ENCODE results near the gene TCEAL8. TPM values are rescaled to one million over a fixed set of nuclear protein-coding genes. Genes with fewer than 3 reads are reported as not detected.

TCEAL8 gene
- total RNA-seq, 1 donor = 130 TPM

- Histone ChIP-seq H3K27me3 (ENCODE audit: insufficient read depth, low read length) (no peaks in the 10 kb centered on the region), H2AFZ (ENCODE audit: low read length) (peak overlapping the region; percentile 74), H3K27ac (ENCODE audit: low read depth, low read length) (no peak overlapping the region), H3K9me3 (ENCODE audit: low read depth, low read length) (no peaks in the 10 kb centered on the region), H3K4me1 (ENCODE audit: insufficient read depth, low read length) (no peaks in the 10 kb centered on the region), H3K4me3 (ENCODE audit: insufficient read depth, low read length) (peak overlapping the region; percentile 77), H3K79me2 (ENCODE audit: insufficient read depth, low read length) (no peaks in the 10 kb centered on the region), H3K36me3 (ENCODE audit: insufficient read depth, low read length) (no peaks in the 10 kb centered on the region), H3K4me2 (ENCODE audit: insufficient read depth, low read length) (peak overlapping the region; percentile 76), H4K20me1 (ENCODE audit: insufficient read depth, low read length) (no peaks in the 10 kb centered on the region)
- TF ChIP-seq, protein P1, sequence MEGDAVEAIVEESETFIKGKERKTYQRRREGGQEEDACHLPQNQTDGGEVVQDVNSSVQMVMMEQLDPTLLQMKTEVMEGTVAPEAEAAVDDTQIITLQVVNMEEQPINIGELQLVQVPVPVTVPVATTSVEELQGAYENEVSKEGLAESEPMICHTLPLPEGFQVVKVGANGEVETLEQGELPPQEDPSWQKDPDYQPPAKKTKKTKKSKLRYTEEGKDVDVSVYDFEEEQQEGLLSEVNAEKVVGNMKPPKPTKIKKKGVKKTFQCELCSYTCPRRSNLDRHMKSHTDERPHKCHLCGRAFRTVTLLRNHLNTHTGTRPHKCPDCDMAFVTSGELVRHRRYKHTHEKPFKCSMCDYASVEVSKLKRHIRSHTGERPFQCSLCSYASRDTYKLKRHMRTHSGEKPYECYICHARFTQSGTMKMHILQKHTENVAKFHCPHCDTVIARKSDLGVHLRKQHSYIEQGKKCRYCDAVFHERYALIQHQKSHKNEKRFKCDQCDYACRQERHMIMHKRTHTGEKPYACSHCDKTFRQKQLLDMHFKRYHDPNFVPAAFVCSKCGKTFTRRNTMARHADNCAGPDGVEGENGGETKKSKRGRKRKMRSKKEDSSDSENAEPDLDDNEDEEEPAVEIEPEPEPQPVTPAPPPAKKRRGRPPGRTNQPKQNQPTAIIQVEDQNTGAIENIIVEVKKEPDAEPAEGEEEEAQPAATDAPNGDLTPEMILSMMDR (IDR thresholded peaks at IDR 0.05; ENCODE audit: extremely low read depth, low read depth, low read length) = no peak
- DNase-seq (ENCODE audit: insufficient read length, low spot score, missing footprints) = no peak
Observed at GRCh38 chrX:103215425-103215991, 39.4 kb downstream of the TCEAL8 start.

DNA sequence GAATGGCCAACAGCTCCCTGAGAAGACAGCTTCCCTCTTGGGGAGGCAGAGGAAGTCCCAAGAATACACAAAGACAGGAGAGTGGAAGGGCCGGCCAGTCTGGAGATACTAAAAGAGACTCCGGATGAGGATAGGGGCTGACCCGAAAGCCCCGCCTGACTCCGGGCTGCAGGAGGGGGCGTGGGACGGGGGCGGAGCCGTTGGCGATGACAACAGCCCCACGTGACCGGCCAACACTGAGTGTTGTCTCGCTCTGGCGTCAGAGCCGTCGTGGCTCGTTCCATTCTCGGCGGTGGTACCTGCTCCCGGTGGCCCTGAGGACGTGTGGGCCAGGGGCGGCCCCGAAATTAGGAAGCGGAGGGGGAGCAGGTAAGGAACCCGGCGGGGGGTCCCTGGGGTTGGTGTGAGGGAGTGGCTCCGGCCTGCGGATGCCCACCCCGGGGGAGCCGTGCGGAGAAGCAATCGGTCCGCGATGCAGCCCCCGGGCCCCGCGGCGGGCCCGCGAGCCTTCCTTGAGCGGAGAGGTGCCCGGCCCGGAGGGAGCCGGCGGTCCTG lies 40.0 kb downstream of the TCEAL8 start, which contains the start of gene BEX4:
Gene BEX4, plus strand, starts transcription at position 239 of the 555 bp plus-strand sequence. CDS start 1,046 bp downstream, outside the sequence.
- Histone ChIP-seq H3K4me3 (ENCODE audit: insufficient read depth, low read length) (peak within 1 kb of the TSS; percentile 77), H3K4me1 (ENCODE audit: insufficient read depth, low read length) (no peaks in the 10 kb centered on the region), H4K20me1 (ENCODE audit: insufficient read depth, low read length) (no peaks in the 10 kb centered on the region), H3K9me3 (ENCODE audit: low read depth, low read length) (no peaks in the 10 kb centered on the region), H3K36me3 (ENCODE audit: insufficient read depth, low read length) (no peaks in the 10 kb centered on the region), H3K4me2 (ENCODE audit: insufficient read depth, low read length) (peak within 1 kb of the TSS; percentile 76), H2AFZ (ENCODE audit: low read length) (peak within 1 kb of the TSS; percentile 82), H3K79me2 (ENCODE audit: insufficient read depth, low read length) (no peaks in the 10 kb centered on the region), H3K27me3 (ENCODE audit: insufficient read depth, low read length) (no peaks in the 10 kb centered on the region), H3K27ac (ENCODE audit: low read depth, low read length) (no peak within 1 kb of the TSS)
- TF ChIP-seq, protein P1 (IDR thresholded peaks at IDR 0.05; ENCODE audit: extremely low read depth, low read depth, low read length) = no peak
- DNase-seq (ENCODE audit: insufficient read length, low spot score, missing footprints) = peak; percentile 92

DNA sequence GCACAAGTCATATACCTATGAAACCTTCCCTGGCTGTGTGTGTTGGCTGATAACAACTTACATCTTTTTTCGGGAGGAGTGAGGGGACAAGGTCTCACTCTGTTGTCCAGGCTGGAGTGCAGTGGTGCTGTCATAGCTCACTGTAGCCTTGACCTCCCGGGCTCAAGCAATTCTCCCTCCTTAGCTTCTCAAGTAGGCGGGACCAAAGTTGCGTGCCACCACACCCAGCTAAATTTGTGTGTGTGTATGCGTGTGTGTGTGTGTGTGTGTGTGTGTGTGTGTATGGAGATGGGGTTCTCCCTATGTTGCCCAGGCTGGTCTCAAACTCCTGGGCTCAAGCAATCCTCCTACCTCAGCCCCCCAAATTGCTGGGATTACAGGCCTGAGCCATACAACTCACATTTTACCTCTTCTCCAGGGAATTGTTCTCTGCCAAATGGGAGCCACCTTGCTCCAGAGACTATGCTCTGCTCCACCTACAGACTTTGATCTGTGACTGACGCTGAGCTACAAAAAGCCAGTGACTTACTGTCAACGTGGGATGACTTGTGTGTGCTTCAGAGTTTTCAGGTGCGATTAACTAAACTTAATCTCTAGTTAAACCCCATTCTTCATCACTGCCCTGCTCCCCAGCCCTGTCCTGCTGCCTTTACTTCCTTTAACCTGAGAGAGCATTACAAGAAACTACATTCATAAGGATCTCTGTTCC lies 42.1 kb downstream of the TCEAL8 start:
- Histone ChIP-seq H3K4me1 (ENCODE audit: insufficient read depth, low read length) (no peaks in the 10 kb centered on the region), H3K4me2 (ENCODE audit: insufficient read depth, low read length) (no peak overlapping the region), H3K27ac (ENCODE audit: low read depth, low read length) (no peak overlapping the region), H3K79me2 (ENCODE audit: insufficient read depth, low read length) (no peaks in the 10 kb centered on the region), H3K27me3 (ENCODE audit: insufficient read depth, low read length) (peaks cover 2% of the 10 kb centered on the region), H3K9me3 (ENCODE audit: low read depth, low read length) (no peaks in the 10 kb centered on the region), H2AFZ (ENCODE audit: low read length) (no peak overlapping the region), H4K20me1 (ENCODE audit: insufficient read depth, low read length) (no peaks in the 10 kb centered on the region), H3K4me3 (ENCODE audit: insufficient read depth, low read length) (no peak overlapping the region), H3K36me3 (ENCODE audit: insufficient read depth, low read length) (no peaks in the 10 kb centered on the region)
- TF ChIP-seq, protein P1 (IDR thresholded peaks at IDR 0.05; ENCODE audit: extremely low read depth, low read depth, low read length) = no peak
- DNase-seq (ENCODE audit: insufficient read length, low spot score, missing footprints) = no peak
